Lung microvascular endothelial cell (primary cell): ENCODE measurements around the gene FLOT2. TPM values are rescaled to one million over a fixed set of nuclear protein-coding genes. Genes with fewer than 3 reads are reported as not detected.
"Not testable (repeated sequence)": the region's sequence is repeated elsewhere in the genome, so short reads cannot be mapped to it uniquely, and the experiment has no call there.

Source experiments
- DNase-seq, 2 donors: peaks; one replicate each; pipeline versions ENCODE4 v3.0.0 to v3.0.0-alpha.2; 2010; ENCODE audit warnings: low read depth in 2 of 2
- total RNA-seq: library from RNA; depleted of rRNA; stranded (reverse); fragments of >200 nt; gene quantifications from 2 replicates; pipeline ENCODE4 v1.2.1, GENCODE V29; 2014

FLOT2 gene
- total RNA-seq, 1 donor from 2014 or later, result 93.7 TPM

- no peak for DNase-seq
Observed at GRCh38 chr17:28846231-28846630, 51.3 kb downstream of the FLOT2 start.

- DNase-seq, result no peak
Observed at GRCh38 chr17:28843816-28844148, 53.8 kb downstream of the FLOT2 start.

- peak; percentile 86 to 91 for DNase-seq
Observed at GRCh38 chr17:28842282-28843012, 55.1 kb downstream of the FLOT2 start, which contains the start of gene FAM222B. Gene FAM222B (minus strand): TSS chr17:28842790. CDS start chr17:28766667, 76,123 bp downstream.

GRCh38 chr17:28841901-28842281, 55.6 kb downstream of the FLOT2 start:
- peak in 1 of 2 donors; percentile 39 for DNase-seq

GRCh38 chr17:28839221-28839620, 58.3 kb downstream of the FLOT2 start:
- peak in 1 of 2 donors; percentile 85 for DNase-seq

GRCh38 chr17:28836541-28836940, 61.0 kb downstream of the FLOT2 start:
- DNase-seq, result not testable (repeated sequence)

GRCh38 chr17:28834420-28834819, 63.1 kb downstream of the FLOT2 start:
- no peak for DNase-seq

Other genes starting within 250 kb of the FLOT2 start
- gene SDF2, start 235.8 kb downstream of the FLOT2 start, total RNA-seq, result 61.7 and 105 TPM in 2 replicates
- gene SUPT6H, start 235.5 kb downstream of the FLOT2 start, total RNA-seq, result 34.2 and 42.3 TPM in 2 replicates
- 0.20 and 0.22 TPM in 2 replicates for gene PROCA1, start 185.8 kb downstream of the FLOT2 start, total RNA-seq
- 11.3 and 22.2 TPM in 2 replicates for gene RAB34, start 179.9 kb downstream of the FLOT2 start, total RNA-seq
- gene RPL23A, start 177.7 kb downstream of the FLOT2 start, total RNA-seq, result 479 and 600 TPM in 2 replicates
- gene TLCD1, start 171.5 kb downstream of the FLOT2 start, total RNA-seq, result 0.87 and 1.2 TPM in 2 replicates
- 1.3 and 1.6 TPM in 2 replicates for gene NEK8, start 168.9 kb downstream of the FLOT2 start, total RNA-seq
- gene TRAF4, start 153.7 kb downstream of the FLOT2 start, total RNA-seq, result 22.2 and 26.2 TPM in 2 replicates
- gene FAM222B, start 54.9 kb downstream of the FLOT2 start, total RNA-seq, result 4.1 and 6.5 TPM in 2 replicates
- 23.1 and 24.6 TPM in 2 replicates for gene ERAL1, start 42.7 kb downstream of the FLOT2 start, total RNA-seq
- gene DHRS13, start 5.3 kb upstream of the FLOT2 start, total RNA-seq, result 6.3 and 14.5 TPM in 2 replicates
- gene PHF12, start 53.8 kb upstream of the FLOT2 start, total RNA-seq, result 4.1 and 6.5 TPM in 2 replicates
- gene SEZ6, start 108.3 kb upstream of the FLOT2 start, total RNA-seq, result under 0.01 TPM in 1 of 2 replicates, not detected in the other
- gene PIPOX, start 145.4 kb upstream of the FLOT2 start, total RNA-seq, result 1.2 and 1.3 TPM in 2 replicates